AG10803 (cell line): Measurements from ENCODE around the gene TRIML1.

ENCODE experiments used
- DNase-seq: peaks from one replicate; pipeline ENCODE4 v3.0.0; 2010; ENCODE audit warnings: low read depth
- H3K4me3 ChIP-seq: 2 replicates; pipeline ENCODE4 v1.5.1; 2011; ENCODE audit warnings: mild to moderate bottlenecking, low read length, control low read depth
- TF ChIP-seq, protein P1 (sequence below): conservative IDR thresholded peaks from 2 replicates; pipeline ENCODE4 v1.5.1; 2011; ENCODE audit warnings: mild to moderate bottlenecking, low read length, control low read depth, inconsistent platforms

Gene TRIML1

GRCh38 chr4:188130355-188130754 is 8.9 kb upstream of the TRIML1 start:
- DNase-seq: no peak
- no peak overlapping the region for H3K4me3 ChIP-seq
- TF ChIP-seq, protein P1, sequence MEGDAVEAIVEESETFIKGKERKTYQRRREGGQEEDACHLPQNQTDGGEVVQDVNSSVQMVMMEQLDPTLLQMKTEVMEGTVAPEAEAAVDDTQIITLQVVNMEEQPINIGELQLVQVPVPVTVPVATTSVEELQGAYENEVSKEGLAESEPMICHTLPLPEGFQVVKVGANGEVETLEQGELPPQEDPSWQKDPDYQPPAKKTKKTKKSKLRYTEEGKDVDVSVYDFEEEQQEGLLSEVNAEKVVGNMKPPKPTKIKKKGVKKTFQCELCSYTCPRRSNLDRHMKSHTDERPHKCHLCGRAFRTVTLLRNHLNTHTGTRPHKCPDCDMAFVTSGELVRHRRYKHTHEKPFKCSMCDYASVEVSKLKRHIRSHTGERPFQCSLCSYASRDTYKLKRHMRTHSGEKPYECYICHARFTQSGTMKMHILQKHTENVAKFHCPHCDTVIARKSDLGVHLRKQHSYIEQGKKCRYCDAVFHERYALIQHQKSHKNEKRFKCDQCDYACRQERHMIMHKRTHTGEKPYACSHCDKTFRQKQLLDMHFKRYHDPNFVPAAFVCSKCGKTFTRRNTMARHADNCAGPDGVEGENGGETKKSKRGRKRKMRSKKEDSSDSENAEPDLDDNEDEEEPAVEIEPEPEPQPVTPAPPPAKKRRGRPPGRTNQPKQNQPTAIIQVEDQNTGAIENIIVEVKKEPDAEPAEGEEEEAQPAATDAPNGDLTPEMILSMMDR: no peak

DNA sequence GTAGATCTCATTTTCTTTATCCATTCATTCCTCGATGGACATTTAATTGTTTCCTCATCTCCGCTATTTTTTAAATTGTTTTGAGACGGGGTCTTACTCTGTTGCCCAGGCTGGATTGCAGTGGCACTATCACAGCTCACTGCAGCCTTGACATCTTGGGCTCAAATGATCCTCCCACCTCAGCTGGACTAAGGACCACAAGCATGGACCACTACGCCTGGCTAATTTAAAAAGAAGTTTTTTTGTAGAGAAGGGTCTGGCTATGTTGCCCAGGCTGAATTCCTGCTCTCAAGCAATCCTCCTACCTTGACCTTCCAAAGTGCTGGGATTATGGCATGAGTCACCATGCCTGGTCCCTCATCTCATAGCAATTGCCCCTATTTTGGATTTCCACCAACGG is 7.0 kb upstream of the TRIML1 start:
- TF ChIP-seq, protein P1: no peak
- H3K4me3 ChIP-seq: no peak overlapping the region
- DNase-seq: no peak

DNA sequence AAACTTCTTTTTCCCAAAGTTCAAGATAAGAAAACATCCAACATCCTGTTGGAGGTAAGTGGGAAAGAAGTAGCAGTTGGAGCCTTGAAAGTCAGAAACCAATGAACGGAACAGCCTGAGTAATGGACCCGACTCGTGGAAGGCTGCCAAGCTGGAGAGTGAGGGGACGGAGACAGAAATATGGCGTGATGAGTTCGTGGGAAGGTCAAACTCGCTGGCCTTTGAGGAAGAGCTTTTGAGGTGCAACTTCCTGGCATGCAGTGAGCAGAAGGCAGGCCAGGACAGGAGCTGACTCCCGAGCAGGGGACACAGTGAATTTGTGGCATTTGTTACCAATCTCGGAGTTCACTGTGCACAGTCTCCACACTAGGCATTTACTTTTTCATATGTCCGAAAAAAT is 1.0 kb upstream of the TRIML1 start:
- H3K4me3 ChIP-seq: no peak overlapping the region
- TF ChIP-seq, protein P1: no peak
- DNase-seq: no peak

GRCh38 chr4:188139671-188140070 is 430 bp downstream of the TRIML1 start:
- no peak overlapping the region for H3K4me3 ChIP-seq
- no peak for DNase-seq
- TF ChIP-seq, protein P1: no peak

GRCh38 chr4:188143731-188144130 is 4.5 kb downstream of the TRIML1 start:
- H3K4me3 ChIP-seq: no peak overlapping the region
- DNase-seq: no peak
- TF ChIP-seq, protein P1: no peak

- TF ChIP-seq, protein P1: no peak
- H3K4me3 ChIP-seq: no peak overlapping the region
- DNase-seq: no peak
Measured at GRCh38 chr4:188145601-188146000, 6.4 kb downstream of the TRIML1 start.

DNA sequence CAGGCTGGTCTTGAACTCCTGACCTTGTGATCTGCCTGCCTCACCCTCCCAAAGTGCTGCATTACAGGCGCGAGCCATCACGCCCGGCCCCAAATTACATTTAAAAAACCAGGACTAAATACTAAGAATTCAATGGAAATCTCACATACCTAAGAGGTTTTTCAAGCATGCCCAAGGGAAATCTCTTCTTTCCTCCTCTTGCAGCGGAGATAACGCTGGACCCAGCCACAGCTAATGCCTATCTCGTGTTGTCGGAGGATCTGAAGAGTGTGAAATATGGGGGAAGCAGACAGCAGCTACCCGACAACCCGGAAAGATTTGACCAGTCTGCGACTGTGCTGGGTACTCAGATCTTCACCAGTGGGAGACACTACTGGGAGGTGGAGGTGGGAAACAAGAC is 7.4 kb downstream of the TRIML1 start:
- DNase-seq: no peak
- no peak overlapping the region for H3K4me3 ChIP-seq

More for the DNA sequence above, 7.4 kb downstream of the TRIML1 start:
- TF ChIP-seq, protein P1: no peak
